GM20000 (cell line): ENCODE results near the gene PPP1R3C.

Experiments used
- DNase-seq: peaks from one replicate; pipeline ENCODE4 v3.0.0; 2012; ENCODE audit warnings: low spot score
- CTCF ChIP-seq: IDR thresholded peaks from 2 replicates; pipeline ENCODE4 v1.5.1; 2012; ENCODE audit warnings: mild to moderate bottlenecking, control low read depth; ENCODE audit errors: extremely low read depth, missing control alignments

Gene PPP1R3C

GRCh38 chr10:91605968-91606367 is 26.9 kb downstream of the PPP1R3C start:
- TF ChIP-seq CTCF, result no peak
- no peak for DNase-seq

GRCh38 chr10:91604553-91605534 is 28.0 kb downstream of the PPP1R3C start:
- TF ChIP-seq CTCF, result no peak
- DNase-seq, result no peak

- TF ChIP-seq CTCF, result no peak
These were observed 28.9 kb downstream of the PPP1R3C start for GRCh38 chr10:91603931-91604331.

GRCh38 chr10:91602868-91603568 is 29.9 kb downstream of the PPP1R3C start:
- no peak for DNase-seq
- no peak for TF ChIP-seq CTCF

More at GRCh38 chr10:91603931-91604331, 28.9 kb downstream of the PPP1R3C start:
- no peak for DNase-seq

- no peak for TF ChIP-seq CTCF
- DNase-seq, result no peak
These were observed 30.4 kb downstream of the PPP1R3C start for GRCh38 chr10:91602449-91602848.

GRCh38 chr10:91601212-91601611 is 31.7 kb downstream of the PPP1R3C start:
- no peak for TF ChIP-seq CTCF
- DNase-seq, result no peak
